Measurements from ENCODE around the gene CAND2. TPM values are rescaled to one million over a fixed set of nuclear protein-coding genes. Genes with fewer than 3 reads are reported as not detected.

The CAND2 gene
- 10 to 100 TPM; 41.6 to 51.0 TPM for total RNA-seq
- long read RNA-seq, full-length matches to known transcripts: 9 of 53 reads
- long read RNA-seq, partial matches to known transcripts: 41 of 53 reads
- long read RNA-seq, other reads (novel, unspliced or antisense): 3 of 53 reads

DNA sequence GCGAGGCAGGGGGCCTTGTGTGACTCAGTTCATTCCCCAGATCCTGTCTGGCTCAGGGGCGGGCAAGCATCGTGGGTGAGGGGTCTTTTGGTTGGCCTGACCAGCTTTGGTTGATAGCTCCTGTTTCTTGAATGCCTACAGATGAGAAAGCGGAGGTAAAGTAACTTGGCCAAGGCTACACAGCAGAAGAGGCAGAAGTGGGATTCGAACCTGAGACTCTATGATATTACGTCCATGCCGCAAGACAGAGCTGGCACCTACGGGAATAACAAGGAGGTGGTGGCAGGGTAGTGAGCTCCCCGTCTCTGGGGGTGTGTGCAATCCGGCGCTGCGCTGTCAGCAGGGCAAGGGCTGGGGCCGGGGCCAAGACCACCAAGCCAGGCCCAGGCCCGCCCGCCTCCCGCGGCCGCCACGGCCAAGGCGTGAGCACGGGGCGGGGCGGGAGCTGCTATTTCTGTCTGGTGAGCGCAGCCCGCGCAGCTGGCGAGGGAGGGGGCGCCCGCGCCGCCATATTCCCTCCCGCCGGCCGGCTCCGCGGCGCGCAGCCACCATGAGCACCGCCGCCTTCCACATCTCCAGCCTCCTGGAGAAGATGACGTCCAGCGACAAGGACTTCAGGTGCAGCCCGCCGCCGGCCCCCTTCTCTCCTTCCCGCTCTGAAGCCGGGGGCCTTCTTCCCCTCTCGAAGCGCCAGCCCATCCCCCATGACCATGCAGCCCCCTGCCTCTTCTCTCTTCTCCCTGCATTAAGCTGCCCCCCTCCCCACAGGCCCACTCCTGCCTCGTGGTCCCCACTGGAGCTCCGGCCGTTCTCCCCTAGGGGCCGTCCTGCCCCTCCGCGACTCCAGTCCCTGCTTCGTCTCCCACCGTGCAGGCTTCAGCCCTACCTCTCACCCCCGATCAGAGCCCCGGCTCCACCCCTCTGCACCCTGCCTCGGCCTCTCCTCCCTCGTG lies at the start of gene CAND2:
TSS of gene CAND2 (plus strand) at position 510 of the 953 bp plus-strand sequence. CDS start at position 551, 41 bp downstream.
- intact Hi-C loops (cut with DNase I): no loop called here
- peak; percentile 83 for DNase-seq
- peak; percentile 93 to 94 for ATAC-seq

DNA sequence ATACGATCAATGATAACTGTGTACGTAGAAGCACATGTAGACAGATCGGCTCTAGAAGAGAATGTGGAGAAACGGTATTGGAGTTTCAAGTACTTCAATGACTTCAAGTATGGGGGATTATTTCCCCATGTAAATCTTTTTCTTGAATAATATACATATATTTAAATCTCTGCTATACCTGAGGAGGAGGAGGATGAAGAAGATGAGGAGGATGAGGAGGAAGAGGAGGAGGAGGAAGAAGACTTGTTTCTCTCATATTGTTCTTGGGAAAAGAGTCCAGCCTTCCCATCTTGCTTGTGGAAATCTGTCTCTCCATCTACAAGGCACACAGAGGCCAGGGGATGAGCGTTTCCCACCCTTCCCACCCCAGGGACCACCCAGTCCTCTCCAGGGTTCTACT lies 48.0 kb upstream of the CAND2 start:
- intact Hi-C loops (cut with DNase I): no loop called here
- no peak for ATAC-seq
- no peak for DNase-seq

DNA sequence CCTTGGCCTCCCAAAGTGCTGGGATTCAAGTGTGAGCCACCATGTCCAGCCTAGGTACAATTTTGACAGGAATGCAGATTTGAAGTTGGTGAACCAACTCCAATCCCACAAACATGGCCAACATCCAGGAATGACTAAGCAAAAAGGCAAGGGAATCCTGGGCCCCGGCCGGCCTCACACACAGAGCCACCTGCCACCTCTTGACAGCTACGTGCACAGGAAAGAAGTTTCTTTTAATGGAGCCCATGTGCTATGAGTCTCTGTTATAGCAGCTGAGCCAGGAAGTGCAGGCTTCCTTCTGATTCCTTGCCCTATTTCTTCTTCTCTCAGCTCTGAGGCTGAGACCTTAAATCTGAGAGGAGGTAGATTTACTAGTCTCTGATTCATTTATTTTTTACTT lies 46.3 kb upstream of the CAND2 start:
- ATAC-seq (peak; percentile 69 to 76), DNase-seq (peak; percentile 48)
- intact Hi-C loops (cut with DNase I): no loop called here

DNA sequence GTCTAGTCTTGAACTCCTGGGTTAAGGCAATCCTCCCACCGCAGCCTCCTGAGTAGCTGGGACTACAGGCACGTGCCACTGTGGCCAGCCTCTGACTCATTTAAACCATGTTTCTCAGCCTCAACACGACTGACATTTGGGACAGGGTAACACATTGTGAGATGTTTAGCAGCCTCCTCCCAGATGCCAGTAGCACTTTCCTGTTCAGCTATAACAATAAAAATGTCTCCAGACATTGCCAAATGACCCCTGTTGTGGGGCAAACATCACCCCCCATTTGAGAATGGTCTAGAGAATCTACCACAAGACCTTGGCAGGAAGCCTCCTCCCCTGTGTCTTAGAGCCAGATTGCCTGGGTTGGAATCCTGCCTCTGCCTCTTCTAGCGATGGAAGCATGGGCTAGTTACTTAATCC lies 45.8 kb upstream of the CAND2 start:
- DNase-seq (no peak), ATAC-seq (peak in 1 of 2 donors; percentile 35)
- intact Hi-C loops (cut with DNase I): no loop called here

DNA sequence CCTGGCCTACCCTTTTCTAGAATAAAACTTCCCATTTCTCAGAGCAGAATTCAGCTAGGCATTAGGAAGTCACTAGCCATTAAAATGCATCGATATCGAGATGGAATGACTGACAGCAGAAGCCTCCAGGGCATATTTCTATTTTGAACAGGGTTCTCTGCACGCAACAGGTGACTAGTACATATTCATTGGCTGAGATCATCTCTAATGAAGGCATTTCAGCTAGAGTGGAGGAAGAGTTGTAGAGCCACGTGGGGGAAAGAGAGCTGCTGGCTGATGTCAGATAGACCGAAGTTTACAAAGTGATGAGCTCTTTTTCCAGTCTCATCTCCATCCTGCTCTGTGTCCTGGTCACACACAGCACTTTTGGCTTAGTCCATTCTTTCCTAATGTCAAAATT lies 44.9 kb upstream of the CAND2 start:
- intact Hi-C loops (cut with DNase I): no loop called here
- DNase-seq: no peak
- ATAC-seq: peak in 1 of 2 donors; percentile 63

DNA sequence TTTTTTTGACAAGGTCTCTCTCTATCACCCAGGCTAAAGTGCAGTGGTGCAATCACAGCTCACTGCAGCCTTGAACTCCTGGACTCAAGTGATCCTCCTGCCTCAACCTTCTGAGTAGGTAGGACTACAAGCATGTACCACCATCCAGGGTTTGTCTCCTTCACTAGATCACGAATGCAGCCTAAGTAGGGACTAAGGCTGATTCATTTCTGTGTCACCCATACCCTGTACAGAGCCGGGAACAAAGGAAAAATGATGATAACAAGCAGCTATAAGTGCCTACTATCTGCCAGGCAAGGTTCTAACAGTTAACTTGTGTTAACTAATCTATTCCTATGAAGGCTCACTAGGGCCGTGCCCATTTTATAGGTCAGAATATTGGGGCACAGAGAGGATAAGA lies 44.4 kb upstream of the CAND2 start:
- no peak for DNase-seq
- no peak for ATAC-seq
- intact Hi-C loops (cut with DNase I): no loop called here

DNA sequence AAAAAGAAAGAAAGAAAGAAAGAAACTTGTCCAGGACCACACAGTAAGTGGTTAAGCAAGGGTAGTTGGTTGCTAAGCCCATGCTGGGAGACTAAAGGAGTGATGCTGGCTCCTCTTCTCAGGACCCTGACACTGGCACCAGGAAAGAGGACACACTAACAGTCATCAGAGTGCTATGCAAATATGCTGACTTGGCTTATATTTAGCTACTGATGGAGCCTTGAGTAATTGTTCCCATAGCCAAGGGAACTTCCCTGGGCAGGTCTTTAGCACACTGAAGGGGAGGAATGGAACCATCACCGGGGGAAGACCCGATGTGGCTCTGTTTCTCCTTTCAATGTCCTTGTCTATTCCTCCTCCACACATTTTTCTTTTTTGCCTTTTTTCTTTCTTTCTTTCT lies 43.7 kb upstream of the CAND2 start:
- DNase-seq (no peak), ATAC-seq (peak in 1 of 2 donors; percentile 34)
- intact Hi-C loops (cut with DNase I): no loop called here

DNA sequence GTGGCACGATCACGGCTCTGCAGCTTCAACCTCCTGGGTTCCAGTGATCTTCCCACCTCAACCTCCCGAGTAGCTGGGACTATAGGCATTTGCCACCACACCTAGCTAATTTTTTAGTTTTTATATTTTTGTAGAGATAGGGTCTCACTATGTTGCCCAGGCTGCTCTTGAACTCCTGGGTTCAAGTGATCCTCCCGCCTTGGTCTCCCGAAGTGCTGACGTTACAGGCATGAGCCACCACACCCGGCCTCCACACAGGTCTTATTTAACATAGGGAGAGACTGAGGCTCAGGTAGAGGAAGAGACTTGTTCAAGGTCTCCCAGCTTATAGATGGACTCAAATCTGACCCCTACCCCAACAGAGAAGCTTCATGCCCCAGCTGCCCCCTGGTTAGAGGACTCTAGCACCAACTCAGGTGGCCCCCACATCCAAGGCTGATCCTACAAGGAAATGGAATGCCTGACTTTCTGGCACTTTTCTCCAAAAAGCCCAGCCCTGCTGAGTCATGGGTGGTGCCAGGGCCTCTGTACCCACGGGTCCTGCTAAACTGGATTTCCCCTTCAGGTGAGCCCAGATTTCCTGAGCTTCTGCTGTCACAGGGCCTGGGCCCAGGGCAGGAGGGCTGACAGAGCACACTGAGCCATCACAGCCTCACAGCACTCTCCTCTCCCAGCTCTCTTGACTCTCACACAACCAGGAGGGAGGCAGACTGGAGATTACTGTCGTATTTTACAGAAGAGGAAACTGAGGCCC lies 43.0 kb upstream of the CAND2 start:
- intact Hi-C loops (cut with DNase I): no loop called here
- ATAC-seq: no peak

DNA sequence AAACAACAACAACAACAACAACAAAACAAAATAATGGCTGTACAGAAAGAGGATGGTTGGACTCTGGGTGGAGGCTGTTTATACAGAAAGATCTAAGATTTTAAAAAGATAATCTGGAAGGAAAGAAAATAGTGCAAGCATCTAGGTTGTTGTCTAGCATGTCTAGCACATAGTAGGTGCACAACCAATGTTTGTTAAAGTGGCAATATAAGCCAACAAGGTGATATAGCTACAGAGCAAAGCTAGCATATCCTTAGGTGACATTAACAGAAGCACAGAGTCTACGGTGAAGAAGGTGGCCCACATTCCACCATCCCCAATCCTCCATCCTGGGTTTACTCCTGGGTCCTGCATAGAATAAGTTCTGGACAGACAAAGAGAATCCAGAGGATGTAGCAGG lies 42.2 kb upstream of the CAND2 start:
- intact Hi-C loops (cut with DNase I): no loop called here
- no peak for ATAC-seq

More for the DNA sequence above, 43.0 kb upstream of the CAND2 start:
- DNase-seq: no peak

DNA sequence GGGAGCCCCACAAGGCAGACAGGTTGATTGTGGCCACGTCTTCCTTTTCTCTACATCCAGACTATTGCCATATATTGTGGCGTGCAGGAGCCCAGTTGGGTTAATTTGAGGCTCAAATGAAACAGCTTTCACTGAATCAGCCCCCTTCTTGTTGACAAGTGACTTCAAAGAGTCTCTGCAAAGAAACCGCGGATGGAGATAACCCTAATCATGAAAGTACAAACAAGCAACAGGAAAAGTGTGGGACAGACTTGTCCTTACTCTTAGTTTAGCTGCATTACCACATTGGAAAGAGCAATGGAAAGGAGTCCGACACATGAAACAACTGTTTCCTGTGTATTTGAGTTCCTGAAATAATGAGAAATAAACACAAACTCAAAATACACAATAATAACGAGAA lies 40.7 kb upstream of the CAND2 start:
- DNase-seq (no peak), ATAC-seq (no peak)
- intact Hi-C loops (cut with DNase I): no loop called here

More for the DNA sequence above, 42.2 kb upstream of the CAND2 start:
- no peak for DNase-seq

DNA sequence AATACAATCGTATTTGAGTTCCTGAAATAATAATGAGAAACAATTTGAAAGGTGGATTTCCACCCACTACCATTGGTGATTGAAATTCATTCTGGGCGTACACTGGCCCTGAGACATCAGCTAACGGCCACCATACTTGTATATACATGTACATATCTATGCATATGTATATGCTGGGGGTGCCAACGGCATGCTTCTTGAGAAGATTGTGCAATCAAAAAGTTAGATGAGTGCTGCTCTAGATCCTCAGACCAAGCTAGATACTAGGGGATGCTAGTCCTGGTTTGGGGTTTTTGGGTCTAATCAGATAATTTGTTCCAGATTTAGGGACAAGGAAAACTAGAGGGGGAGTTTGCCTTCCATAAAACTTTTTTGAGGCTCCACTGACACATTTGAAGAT lies 40.3 kb upstream of the CAND2 start:
- intact Hi-C loops (cut with DNase I): no loop called here
- ATAC-seq (no peak), DNase-seq (no peak)

DNA sequence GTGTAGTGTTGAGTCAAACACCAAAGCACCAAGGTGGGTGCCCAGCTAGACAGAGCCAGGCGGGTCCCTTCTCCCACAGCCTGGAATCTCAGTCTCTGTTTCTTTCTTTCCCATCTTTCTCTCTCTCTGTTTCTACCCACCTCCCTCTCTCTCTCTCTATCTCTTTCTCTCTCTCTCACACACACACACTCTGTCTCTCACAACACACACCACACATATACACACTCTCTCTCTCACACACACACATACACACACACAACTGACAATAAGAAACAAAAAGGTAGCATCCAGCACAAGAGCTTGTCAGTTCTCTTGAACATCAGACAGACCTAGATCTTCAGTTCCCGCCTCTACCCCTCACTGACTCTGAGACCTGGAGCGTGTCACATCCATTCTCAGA lies 39.8 kb upstream of the CAND2 start:
- intact Hi-C loops (cut with DNase I): no loop called here
- no peak for ATAC-seq
- no peak for DNase-seq

DNA sequence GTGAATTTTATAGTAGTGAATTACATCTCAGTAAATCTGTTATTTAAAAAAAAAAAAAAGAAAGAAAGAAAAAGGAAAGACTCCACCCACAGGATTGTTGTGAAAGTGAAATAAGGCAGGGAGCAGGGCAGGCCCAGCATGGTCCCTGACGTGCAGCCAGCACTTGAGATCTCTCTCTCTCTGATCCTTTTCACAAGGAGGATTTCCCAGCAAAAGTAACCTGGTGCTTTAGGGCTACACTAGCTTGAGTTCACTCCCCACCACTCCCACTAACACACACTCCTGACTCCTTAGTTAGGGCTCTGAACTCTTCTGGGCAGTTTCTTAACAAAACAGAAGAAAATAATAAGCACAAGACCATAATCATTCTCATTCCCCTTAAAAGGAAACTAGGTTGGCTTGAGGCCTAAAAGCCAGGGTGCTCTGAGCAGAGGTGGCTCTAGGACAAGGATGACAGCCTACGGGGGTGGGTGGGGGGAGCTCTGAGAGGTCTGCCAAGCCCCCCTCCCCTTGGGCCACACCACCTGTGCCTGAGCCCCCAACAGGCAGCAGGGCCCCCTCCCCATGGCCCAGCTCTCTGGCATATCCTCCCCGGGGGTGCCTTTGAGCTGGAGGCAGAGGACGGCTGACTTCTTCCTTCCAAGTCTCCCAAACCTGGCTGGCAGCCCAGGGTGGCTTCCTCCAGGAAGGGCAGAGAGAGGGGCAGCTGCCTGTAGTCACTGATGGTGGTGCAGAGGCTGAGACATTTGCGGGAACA lies 38.3 kb upstream of the CAND2 start:
- intact Hi-C loops (cut with DNase I): no loop called here
- ATAC-seq: peak; percentile 79 to 80
- peak; percentile 68 for DNase-seq

DNA sequence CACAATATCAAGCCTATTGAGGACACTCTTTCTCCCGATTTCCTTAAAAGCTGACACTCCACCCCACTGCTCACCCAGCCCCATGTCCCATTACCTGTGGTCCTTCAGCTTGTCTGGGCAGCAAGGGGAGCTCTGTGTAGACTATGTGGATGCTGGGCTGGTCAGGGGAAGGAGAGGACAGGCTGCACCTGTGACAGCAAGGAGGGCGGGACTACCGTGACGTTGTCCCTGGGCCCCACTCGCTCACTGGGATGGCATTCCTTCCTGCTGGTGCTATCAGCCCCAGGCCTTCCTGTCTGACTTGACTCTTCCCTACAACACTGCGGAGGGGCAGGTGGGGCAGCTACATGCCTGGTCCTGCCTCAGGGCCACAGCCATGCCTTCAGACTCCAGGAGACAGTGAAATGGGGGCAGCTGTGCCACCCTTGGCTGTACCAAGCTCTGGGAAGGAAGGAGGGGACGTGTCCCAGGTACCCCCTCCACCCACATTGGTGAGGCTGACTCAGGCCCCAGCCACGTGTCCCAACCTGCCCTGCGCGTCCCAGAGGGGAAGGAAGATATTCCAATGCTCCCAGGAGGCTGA lies 37.3 kb upstream of the CAND2 start, which contains the start of gene TMEM40:
TSS of gene TMEM40 (minus strand) at position 163 of the 583 bp plus-strand sequence. CDS start 9,427 bp downstream, outside the sequence.
- DNase-seq (no peak), ATAC-seq (peak; percentile 23 to 31)
- intact Hi-C loops (cut with DNase I): no loop called here

DNA sequence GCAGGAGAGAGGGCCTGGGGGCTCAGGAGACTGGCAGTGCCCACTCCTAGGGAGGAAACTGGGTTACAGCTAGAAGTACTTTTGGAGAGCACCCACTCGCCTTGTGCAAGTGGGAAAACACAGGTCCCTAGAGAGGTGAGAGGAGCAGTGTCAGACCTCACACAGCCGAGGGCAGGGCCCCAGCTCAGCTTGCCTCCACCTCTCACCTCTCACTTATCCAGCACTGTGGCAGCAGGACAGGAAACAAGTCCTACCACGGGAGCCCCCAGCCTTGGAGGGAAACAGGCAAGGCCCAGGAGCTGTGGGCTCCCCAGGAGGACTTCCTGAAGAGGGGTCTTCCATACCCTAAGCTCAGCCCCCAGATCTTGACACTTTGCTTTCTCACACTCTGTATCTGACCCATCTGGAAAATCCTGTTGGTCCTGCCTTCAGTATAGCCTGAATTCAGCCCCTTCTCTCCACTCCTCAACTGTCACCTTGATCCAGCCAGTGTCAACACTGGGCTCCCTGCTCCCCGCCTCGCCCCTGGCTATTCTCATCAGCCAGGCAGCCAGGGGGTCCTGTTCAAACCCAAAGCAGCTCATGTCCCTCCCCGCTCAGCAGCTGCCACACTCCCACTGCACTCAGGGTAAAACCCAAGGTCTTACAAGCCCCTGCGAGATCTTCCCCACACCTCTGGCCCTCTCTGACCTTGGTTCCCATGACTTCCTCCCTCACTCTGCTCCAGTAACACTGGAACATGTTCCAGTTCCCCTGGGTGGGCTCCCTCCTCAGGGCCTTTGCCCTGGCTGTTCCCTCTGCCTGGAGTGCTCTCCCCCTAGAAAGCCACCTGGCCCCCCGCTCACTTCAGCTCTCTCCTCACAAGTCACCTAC lies 36.6 kb upstream of the CAND2 start:
- intact Hi-C loops (cut with DNase I): no loop called here
- DNase-seq (no peak), ATAC-seq (no peak)

DNA sequence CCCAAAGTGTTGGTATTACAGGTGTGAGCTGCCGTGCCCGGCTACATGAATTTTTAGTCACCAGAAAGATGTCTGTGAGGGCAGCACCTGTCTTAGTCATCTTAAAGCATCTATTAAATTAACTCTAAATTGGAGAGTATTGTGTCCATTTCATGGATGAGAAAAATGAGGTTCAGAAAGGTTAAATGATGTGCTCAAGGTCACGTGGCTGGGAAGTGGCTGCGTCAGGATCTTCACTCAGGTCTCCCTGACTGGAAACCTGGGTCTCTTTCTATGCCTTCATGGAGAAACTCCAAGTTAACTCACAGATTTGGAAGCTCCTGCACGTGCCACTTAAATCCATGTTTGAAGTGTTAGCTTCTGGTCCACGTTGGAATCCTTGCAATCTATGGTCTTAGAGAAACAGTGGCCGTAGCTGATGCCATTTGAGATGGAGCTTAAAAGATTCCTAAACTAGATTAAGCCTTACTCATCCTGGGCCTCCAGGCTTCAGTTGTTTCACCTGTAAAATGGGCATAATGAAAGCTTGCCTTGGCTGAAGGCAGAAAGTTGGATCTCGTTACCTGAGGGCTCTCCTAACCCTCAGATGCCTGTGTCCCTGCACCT lies 32.2 kb upstream of the CAND2 start:
- ATAC-seq (no peak), DNase-seq (no peak)
- intact Hi-C loops (cut with DNase I): no loop called here

DNA sequence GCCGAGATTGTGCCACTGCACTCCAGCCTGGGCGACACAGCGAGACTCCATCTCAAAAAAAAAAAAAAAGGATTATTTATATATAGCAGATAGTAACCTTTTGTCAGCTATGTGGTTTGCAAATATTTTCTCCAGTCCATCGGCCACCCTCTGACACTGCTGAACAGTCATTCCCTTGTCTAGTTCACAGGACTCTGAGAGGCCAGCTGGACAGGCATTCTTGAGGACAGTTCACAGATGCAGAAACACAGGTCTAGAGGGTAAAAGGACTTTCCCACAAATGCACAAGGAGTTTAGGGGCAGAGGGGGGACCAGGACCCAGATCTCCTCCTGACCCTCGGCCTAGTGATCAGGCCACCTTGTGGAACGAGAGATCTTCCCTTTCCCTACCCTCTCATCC lies 29.9 kb upstream of the CAND2 start:
- intact Hi-C loops (cut with DNase I): no loop called here
- DNase-seq: no peak
- ATAC-seq: no peak

Data from left cardiac atrium (tissue), 4 donors.